GM21447 (cell line): Measurements from ENCODE around the gene SLC5A6.

ENCODE experiments used
- ATAC-seq: cut with Tn5 transposase; IDR thresholded peaks from one replicate; pipeline ENCODE4 v1.9.1; 2021; ENCODE audit not compliant: unreplicated experiment

The SLC5A6 gene

GRCh38 chr2:27211943-27212625 lies at the start of gene SLC5A6, which contains the start of gene ATRAID:
Gene SLC5A6 (minus strand): TSS chr2:27212268. CDS start chr2:27207650, 4,618 bp downstream.
Gene ATRAID (plus strand): TSS chr2:27212041. CDS start chr2:27212369, 328 bp downstream.
- peak; percentile 71 for ATAC-seq

- no peak for ATAC-seq
Observed at GRCh38 chr2:27261241-27261925, 49.3 kb upstream of the SLC5A6 start.

GRCh38 chr2:27258051-27258450 lies 46.0 kb upstream of the SLC5A6 start:
- ATAC-seq = no peak

- ATAC-seq = no peak
Observed at GRCh38 chr2:27256855-27257454, 44.9 kb upstream of the SLC5A6 start.

- ATAC-seq = no peak
Observed at GRCh38 chr2:27255660-27256059, 43.6 kb upstream of the SLC5A6 start.

- ATAC-seq = no peak
Observed at GRCh38 chr2:27255187-27255586, 43.1 kb upstream of the SLC5A6 start.

- no peak for ATAC-seq
Observed at GRCh38 chr2:27251766-27252165, 39.7 kb upstream of the SLC5A6 start.

- no peak for ATAC-seq
Observed at GRCh38 chr2:27250652-27251379, 38.7 kb upstream of the SLC5A6 start.

- ATAC-seq = no peak
Observed at GRCh38 chr2:27249891-27250651, 38.0 kb upstream of the SLC5A6 start.

GRCh38 chr2:27249159-27249890 lies 37.3 kb upstream of the SLC5A6 start:
- no peak for ATAC-seq

GRCh38 chr2:27247893-27248292 lies 35.8 kb upstream of the SLC5A6 start:
- no peak for ATAC-seq

GRCh38 chr2:27245626-27246025 lies 33.6 kb upstream of the SLC5A6 start:
- ATAC-seq = no peak

- no peak for ATAC-seq
Observed at GRCh38 chr2:27245116-27245515, 33.0 kb upstream of the SLC5A6 start.

GRCh38 chr2:27243391-27244130 lies 31.5 kb upstream of the SLC5A6 start:
- ATAC-seq = no peak

GRCh38 chr2:27242614-27242951 lies 30.5 kb upstream of the SLC5A6 start:
- no peak for ATAC-seq

- no peak for ATAC-seq
Observed at GRCh38 chr2:27241761-27242613, 29.9 kb upstream of the SLC5A6 start.

GRCh38 chr2:27240406-27240805 lies 28.3 kb upstream of the SLC5A6 start:
- ATAC-seq = no peak

- no peak for ATAC-seq
Observed at GRCh38 chr2:27238976-27239375, 26.9 kb upstream of the SLC5A6 start.
